ENCODE results near the gene PKIG.

PKIG gene

DNA sequence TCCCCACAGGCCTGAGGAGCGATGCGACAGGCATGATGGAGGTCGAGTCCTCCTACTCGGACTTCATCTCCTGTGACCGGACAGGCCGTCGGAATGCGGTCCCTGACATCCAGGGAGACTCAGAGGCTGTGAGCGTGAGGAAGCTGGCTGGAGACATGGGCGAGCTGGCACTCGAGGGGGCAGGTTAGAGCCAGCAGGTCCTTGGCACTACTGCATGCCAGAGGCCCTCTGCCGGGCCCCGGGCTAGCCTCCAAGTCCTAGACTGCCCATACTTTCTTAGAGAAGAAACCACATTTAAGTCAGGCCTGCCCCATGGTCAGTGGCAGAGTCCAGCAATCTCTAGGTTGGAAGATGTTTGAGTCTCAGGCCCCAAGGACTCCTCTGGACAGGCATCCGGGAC is 32.1 kb downstream of the PKIG start:
- no peak for DNase-seq
- Histone ChIP-seq H3K36me3 (ENCODE audit: control insufficient read depth, insufficient read depth, low read length) (peaks cover 3% of the 10 kb centered on the region), H3K27me3 (replicated peaks; ENCODE audit: control insufficient read depth, insufficient read depth, low read length, poor library complexity, severe bottlenecking) (no peaks in the 10 kb centered on the region), H3K4me1 (ENCODE audit: control insufficient read depth, insufficient read depth, low read length, poor library complexity, severe bottlenecking) (peaks cover 30% of the 10 kb centered on the region), H3K4me3 (ENCODE audit: insufficient read depth, low read depth, low read length, poor library complexity, severe bottlenecking) (no peak overlapping the region), H3K27ac (ENCODE audit: insufficient read depth, low read length, poor library complexity, severe bottlenecking) (no peak overlapping the region), H3K9me3 (ENCODE audit: control insufficient read depth, low read length) (no peaks in the 10 kb centered on the region)

DNA sequence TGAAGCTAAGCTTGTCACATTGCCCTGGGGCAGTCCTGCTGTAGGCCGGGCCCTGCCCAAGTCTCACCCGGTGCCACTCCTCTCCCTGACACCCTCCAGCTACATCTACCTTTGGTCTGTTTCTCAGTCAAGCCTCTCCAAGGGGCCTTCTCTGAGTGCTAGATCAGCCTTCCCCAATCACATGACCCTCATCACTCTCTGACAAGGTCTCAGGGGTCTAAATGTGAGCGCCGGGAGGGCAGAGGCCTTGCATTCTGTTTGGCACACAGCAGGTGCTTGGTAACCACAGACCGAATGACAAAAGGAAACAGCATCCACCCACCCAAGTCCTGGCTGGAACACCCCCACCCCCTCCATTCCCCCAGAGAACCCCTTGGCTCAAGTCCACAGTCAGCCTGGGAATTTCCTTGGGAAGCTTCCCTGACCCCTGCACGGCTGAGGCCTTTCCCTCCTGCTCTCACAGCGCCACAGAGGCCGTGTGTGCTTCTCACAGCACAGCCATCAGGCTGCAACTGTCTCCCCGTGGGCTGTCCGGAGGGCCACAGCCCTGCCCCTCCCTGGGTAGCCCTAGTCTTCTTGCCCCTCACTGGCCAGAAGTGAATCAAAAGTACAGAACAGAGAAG is 32.9 kb downstream of the PKIG start:
- H3K27ac ChIP-seq (ENCODE audit: insufficient read depth, low read length, poor library complexity, severe bottlenecking) = no peak overlapping the region
- DNase-seq = no peak
- H3K9me3 ChIP-seq (ENCODE audit: control insufficient read depth, low read length) = no peaks in the 10 kb centered on the region
- no peak overlapping the region for H3K4me3 ChIP-seq (ENCODE audit: insufficient read depth, low read depth, low read length, poor library complexity, severe bottlenecking)
- peaks cover 11% of the 10 kb centered on the region for H3K36me3 ChIP-seq (ENCODE audit: control insufficient read depth, insufficient read depth, low read length)
- H3K4me1 ChIP-seq (ENCODE audit: control insufficient read depth, insufficient read depth, low read length, poor library complexity, severe bottlenecking) = peaks cover 23% of the 10 kb centered on the region
- no peaks in the 10 kb centered on the region for H3K27me3 ChIP-seq (replicated peaks; ENCODE audit: control insufficient read depth, insufficient read depth, low read length, poor library complexity, severe bottlenecking)

DNA sequence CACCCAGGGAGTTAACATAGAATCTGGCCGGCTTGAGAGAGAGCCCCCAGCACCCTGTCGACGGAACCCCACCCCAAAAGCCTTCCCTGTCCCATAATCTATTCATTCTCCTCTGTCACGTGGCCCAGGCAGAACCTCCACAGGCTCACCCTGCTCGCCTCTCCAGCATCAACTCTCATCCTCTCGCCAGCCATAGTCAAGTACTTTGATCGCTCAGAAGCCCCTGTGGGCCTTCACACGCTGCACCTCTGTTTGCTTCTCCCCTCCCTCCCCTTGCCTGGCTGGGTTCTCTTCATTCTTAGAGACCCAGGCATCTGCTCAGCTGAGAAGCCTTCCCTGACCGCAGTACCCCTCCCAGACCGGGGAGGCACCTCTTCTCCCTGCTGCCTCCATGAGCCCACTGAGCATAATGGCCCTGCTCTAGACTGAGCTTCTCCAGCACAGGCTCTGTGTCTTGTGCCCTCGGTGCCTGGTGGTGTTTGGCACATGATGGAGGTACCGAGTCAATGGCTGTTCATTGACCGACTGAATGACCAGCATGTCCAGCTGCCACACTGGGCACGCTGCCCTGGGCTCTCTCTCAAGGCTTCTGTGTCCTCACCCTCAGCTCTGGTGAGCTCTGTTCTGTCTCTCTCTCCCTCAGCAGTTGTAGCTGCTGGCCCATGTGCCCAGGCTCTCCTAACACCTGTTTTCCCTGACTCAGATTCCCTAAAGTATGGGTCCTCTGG is 33.7 kb downstream of the PKIG start:
- H3K4me1 ChIP-seq (ENCODE audit: control insufficient read depth, insufficient read depth, low read length, poor library complexity, severe bottlenecking) = peaks cover 21% of the 10 kb centered on the region
- H3K27ac ChIP-seq (ENCODE audit: insufficient read depth, low read length, poor library complexity, severe bottlenecking) = no peak overlapping the region

DNA sequence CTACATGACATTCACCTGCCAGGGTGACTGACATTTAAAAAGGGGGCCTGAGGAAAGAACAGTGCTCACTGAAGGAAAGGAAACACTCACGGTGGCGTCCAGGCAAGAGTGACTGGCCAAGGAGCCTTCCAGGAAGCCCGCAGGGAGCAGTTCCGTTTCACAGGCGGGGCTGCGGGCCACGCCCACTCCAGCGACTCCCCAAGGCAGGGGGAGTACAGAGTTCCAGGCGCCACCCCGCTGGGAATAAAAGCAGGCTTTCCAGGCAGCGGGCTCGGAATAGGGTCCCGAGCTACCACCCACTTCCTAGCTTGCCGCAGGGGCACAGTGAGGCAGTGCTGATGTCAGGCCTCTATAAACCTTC is 34.2 kb downstream of the PKIG start:
- H3K27me3 ChIP-seq (replicated peaks; ENCODE audit: control insufficient read depth, insufficient read depth, low read length, poor library complexity, severe bottlenecking) = no peaks in the 10 kb centered on the region
- H3K36me3 ChIP-seq (ENCODE audit: control insufficient read depth, insufficient read depth, low read length) = peaks cover 21% of the 10 kb centered on the region
- H3K4me1 ChIP-seq (ENCODE audit: control insufficient read depth, insufficient read depth, low read length, poor library complexity, severe bottlenecking) = peaks cover 21% of the 10 kb centered on the region
- H3K27ac ChIP-seq (ENCODE audit: insufficient read depth, low read length, poor library complexity, severe bottlenecking) = no peak overlapping the region
- H3K4me3 ChIP-seq (ENCODE audit: insufficient read depth, low read depth, low read length, poor library complexity, severe bottlenecking) = no peak overlapping the region
- H3K9me3 ChIP-seq (ENCODE audit: control insufficient read depth, low read length) = no peaks in the 10 kb centered on the region
- no peak for DNase-seq

More for the DNA sequence above, 33.7 kb downstream of the PKIG start:
- no peak overlapping the region for H3K4me3 ChIP-seq (ENCODE audit: insufficient read depth, low read depth, low read length, poor library complexity, severe bottlenecking)
- no peak for DNase-seq
- H3K36me3 ChIP-seq (ENCODE audit: control insufficient read depth, insufficient read depth, low read length) = peaks cover 16% of the 10 kb centered on the region
- H3K27me3 ChIP-seq (replicated peaks; ENCODE audit: control insufficient read depth, insufficient read depth, low read length, poor library complexity, severe bottlenecking) = no peaks in the 10 kb centered on the region
- no peaks in the 10 kb centered on the region for H3K9me3 ChIP-seq (ENCODE audit: control insufficient read depth, low read length)

DNA sequence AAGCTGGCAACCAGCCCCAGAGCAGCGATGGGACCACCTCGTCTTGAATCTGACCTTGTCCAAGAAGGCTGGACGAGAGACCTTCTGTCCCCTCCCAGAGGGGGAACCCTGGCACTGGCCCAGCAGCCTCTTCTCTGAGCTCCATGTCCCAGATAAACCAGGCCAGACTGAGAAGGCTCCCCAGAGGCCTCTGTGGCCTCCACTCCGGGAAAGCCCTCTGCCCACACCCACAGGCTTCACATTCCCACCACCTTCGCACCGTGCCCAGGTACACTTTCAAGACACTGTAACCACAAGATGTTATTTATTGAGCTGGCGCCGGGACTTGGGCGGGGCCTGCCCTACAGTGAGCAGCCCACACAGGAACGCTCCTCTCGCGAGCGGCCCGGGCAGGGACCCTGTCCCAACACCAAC is 35.9 kb downstream of the PKIG start:
- Histone ChIP-seq H3K27me3 (replicated peaks; ENCODE audit: control insufficient read depth, insufficient read depth, low read length, poor library complexity, severe bottlenecking) (no peaks in the 10 kb centered on the region), H3K4me1 (ENCODE audit: control insufficient read depth, insufficient read depth, low read length, poor library complexity, severe bottlenecking) (peaks cover 21% of the 10 kb centered on the region), H3K27ac (ENCODE audit: insufficient read depth, low read length, poor library complexity, severe bottlenecking) (no peak overlapping the region), H3K36me3 (ENCODE audit: control insufficient read depth, insufficient read depth, low read length) (peaks cover 39% of the 10 kb centered on the region), H3K4me3 (ENCODE audit: insufficient read depth, low read depth, low read length, poor library complexity, severe bottlenecking) (no peak overlapping the region), H3K9me3 (ENCODE audit: control insufficient read depth, low read length) (no peaks in the 10 kb centered on the region)
- DNase-seq = peak; percentile 3 to 7 (median 6)

DNA sequence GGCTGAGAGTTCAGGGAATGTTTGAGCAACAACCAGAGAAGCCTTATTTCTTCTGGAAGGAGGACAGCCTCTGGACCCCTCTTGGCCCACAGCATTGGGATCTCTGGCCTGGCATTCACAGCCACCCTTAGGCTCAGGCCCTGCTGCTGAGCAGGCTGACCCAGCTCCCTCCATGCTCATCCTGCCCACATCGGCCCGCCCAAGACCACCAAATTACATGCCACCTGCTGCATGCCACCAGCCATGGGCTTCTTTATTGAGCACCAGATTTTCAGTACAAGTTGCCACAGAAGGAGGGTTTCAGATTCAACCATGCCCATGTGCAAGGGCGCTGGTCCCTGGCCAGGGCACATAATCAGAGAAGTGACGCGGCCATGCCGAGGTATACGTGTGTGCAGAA is 36.9 kb downstream of the PKIG start:
- Histone ChIP-seq H3K27me3 (replicated peaks; ENCODE audit: control insufficient read depth, insufficient read depth, low read length, poor library complexity, severe bottlenecking) (no peaks in the 10 kb centered on the region), H3K4me3 (ENCODE audit: insufficient read depth, low read depth, low read length, poor library complexity, severe bottlenecking) (no peak overlapping the region), H3K9me3 (ENCODE audit: control insufficient read depth, low read length) (no peaks in the 10 kb centered on the region), H3K36me3 (ENCODE audit: control insufficient read depth, insufficient read depth, low read length) (peaks cover 45% of the 10 kb centered on the region), H3K27ac (ENCODE audit: insufficient read depth, low read length, poor library complexity, severe bottlenecking) (no peak overlapping the region), H3K4me1 (ENCODE audit: control insufficient read depth, insufficient read depth, low read length, poor library complexity, severe bottlenecking) (peaks cover 21% of the 10 kb centered on the region)
- no peak for DNase-seq

DNA sequence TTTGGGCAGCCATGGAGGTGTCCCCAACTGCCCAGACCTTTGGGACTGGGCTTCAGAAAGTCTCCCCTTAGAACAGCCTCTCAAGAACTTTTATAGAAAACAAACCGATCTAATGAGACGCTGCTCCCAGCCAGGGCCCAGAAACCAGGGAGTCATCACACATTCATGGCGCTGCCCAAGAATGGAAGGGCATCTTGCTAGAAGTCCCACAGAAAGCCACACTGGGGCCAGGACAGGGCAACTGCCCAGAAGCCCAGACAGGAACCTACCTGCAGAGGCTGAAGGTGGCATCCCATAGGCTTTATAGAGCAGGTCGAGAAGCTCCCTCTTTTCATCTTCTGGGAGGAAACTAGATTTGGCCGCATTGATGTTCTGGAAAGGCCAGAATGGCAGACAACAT is 37.7 kb downstream of the PKIG start:
- no peaks in the 10 kb centered on the region for H3K9me3 ChIP-seq (ENCODE audit: control insufficient read depth, low read length)
- H3K4me1 ChIP-seq (ENCODE audit: control insufficient read depth, insufficient read depth, low read length, poor library complexity, severe bottlenecking) = peaks cover 17% of the 10 kb centered on the region
- no peaks in the 10 kb centered on the region for H3K27me3 ChIP-seq (replicated peaks; ENCODE audit: control insufficient read depth, insufficient read depth, low read length, poor library complexity, severe bottlenecking)
- no peak for DNase-seq
- H3K27ac ChIP-seq (ENCODE audit: insufficient read depth, low read length, poor library complexity, severe bottlenecking) = no peak overlapping the region
- no peak overlapping the region for H3K4me3 ChIP-seq (ENCODE audit: insufficient read depth, low read depth, low read length, poor library complexity, severe bottlenecking)
- H3K36me3 ChIP-seq (ENCODE audit: control insufficient read depth, insufficient read depth, low read length) = peaks cover 52% of the 10 kb centered on the region

DNA sequence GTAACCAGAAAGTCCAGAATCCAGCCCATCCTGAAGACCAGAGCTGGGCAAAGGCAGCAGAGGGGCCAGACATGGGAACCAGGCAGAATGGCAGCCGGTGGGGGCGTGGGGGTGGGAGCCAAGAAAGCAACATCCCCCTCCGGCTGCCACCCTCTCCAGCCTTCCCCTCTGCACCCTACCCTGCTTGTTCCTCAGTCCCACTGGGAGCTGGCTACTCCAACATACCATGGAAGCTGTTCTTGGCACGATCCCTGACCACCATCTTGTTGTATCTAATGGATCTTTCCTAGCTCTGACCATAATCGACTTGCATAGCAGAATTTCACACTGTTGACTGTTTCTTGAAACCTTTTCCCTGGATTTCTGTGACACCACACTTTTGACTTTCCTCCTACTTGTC is 38.9 kb downstream of the PKIG start:
- H3K36me3 ChIP-seq (ENCODE audit: control insufficient read depth, insufficient read depth, low read length) = peaks cover 65% of the 10 kb centered on the region

DNA sequence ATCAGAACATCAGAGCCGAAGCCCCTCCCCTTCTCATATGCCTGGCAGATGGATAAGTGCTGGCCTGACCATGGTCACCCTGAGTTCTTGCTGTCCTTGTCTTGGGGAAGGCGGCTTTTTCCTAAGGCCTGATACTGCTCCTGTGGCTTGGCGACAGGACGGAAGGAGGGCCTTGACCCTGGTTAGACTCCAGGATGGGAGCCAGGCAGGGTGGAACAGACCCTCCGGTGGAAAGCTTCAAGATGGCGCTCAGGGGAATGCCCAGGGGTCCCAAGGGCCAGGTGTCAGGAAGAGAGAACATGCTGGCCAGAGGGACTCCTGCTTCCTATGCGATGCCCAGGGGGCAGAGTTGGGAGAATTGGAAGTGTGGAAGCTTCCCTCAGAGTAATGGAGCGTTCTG is 39.6 kb downstream of the PKIG start:
- H3K9me3 ChIP-seq (ENCODE audit: control insufficient read depth, low read length) = no peaks in the 10 kb centered on the region
- no peak for DNase-seq
- no peak overlapping the region for H3K27ac ChIP-seq (ENCODE audit: insufficient read depth, low read length, poor library complexity, severe bottlenecking)
- H3K4me1 ChIP-seq (ENCODE audit: control insufficient read depth, insufficient read depth, low read length, poor library complexity, severe bottlenecking) = peaks cover 8% of the 10 kb centered on the region
- H3K4me3 ChIP-seq (ENCODE audit: insufficient read depth, low read depth, low read length, poor library complexity, severe bottlenecking) = no peak overlapping the region
- no peaks in the 10 kb centered on the region for H3K27me3 ChIP-seq (replicated peaks; ENCODE audit: control insufficient read depth, insufficient read depth, low read length, poor library complexity, severe bottlenecking)
- peaks cover 67% of the 10 kb centered on the region for H3K36me3 ChIP-seq (ENCODE audit: control insufficient read depth, insufficient read depth, low read length)

More for the DNA sequence above, 38.9 kb downstream of the PKIG start:
- Histone ChIP-seq H3K4me1 (ENCODE audit: control insufficient read depth, insufficient read depth, low read length, poor library complexity, severe bottlenecking) (peaks cover 8% of the 10 kb centered on the region), H3K4me3 (ENCODE audit: insufficient read depth, low read depth, low read length, poor library complexity, severe bottlenecking) (no peak overlapping the region), H3K27me3 (replicated peaks; ENCODE audit: control insufficient read depth, insufficient read depth, low read length, poor library complexity, severe bottlenecking) (no peaks in the 10 kb centered on the region), H3K9me3 (ENCODE audit: control insufficient read depth, low read length) (no peaks in the 10 kb centered on the region), H3K27ac (ENCODE audit: insufficient read depth, low read length, poor library complexity, severe bottlenecking) (no peak overlapping the region)
- DNase-seq = no peak

DNA sequence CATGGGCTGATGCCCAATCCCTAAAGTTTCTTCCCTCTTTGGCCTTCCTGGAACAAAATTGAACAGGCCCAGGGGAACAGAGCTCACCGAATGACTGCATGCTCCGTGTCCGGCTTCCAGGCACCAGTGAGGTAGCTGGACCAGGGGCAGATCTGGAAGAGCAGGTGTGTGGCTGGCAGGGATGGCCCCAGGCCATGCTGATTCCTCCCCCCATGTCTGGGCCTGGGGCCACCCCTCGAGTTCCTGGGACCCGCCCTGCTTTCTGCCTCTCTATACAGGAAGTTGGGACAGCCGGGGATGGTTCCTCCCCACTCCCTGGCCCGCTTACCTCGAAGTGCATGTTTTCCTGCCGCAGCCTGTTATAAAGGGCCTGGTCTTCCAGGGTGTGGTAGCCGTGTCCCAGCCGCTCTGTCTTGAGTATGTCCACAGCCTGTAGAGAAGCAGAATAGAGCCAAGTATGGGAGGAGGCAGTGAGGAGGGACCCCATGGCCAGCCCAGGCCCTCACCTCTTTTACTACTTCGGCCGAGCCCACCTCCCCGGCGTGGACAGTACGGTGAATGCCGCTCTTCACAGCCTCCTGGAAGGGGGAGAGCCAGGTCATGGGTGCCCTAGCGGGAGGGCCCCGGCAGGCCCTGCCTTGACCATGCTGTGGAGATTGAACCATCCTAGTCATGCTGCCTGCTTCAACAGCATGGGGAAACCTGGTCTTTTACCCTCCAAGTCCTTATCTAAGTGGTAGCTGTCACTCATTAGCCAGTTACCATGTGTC is 40.3 kb downstream of the PKIG start:
- Histone ChIP-seq H3K27ac (ENCODE audit: insufficient read depth, low read length, poor library complexity, severe bottlenecking) (no peak overlapping the region), H3K4me3 (ENCODE audit: insufficient read depth, low read depth, low read length, poor library complexity, severe bottlenecking) (no peak overlapping the region), H3K4me1 (ENCODE audit: control insufficient read depth, insufficient read depth, low read length, poor library complexity, severe bottlenecking) (peaks cover 8% of the 10 kb centered on the region), H3K36me3 (ENCODE audit: control insufficient read depth, insufficient read depth, low read length) (peaks cover 72% of the 10 kb centered on the region), H3K9me3 (ENCODE audit: control insufficient read depth, low read length) (no peaks in the 10 kb centered on the region), H3K27me3 (replicated peaks; ENCODE audit: control insufficient read depth, insufficient read depth, low read length, poor library complexity, severe bottlenecking) (no peaks in the 10 kb centered on the region)
- no peak for DNase-seq
